ENCODE measurements around the gene CD99. TPM values are rescaled to one million over a fixed set of nuclear protein-coding genes. Genes with fewer than 3 reads are reported as not detected.

The CD99 gene
- total RNA-seq, 1 donor from 2014 or later: 362 TPM

- Mint-ChIP-seq H3K4me3 (ENCODE audit: low read depth) (peak overlapping the region; percentile 73), H3K27ac (peak overlapping the region; percentile 98), H3K27me3 (no peaks in the 10 kb centered on the region)
Observed at GRCh38 chrX:2781698-2782097, 90.6 kb downstream of the CD99 start.

GRCh38 chrX:2782171-2782570, 91.1 kb downstream of the CD99 start:
- Mint-ChIP-seq H3K9me3 (ENCODE audit: low read depth) (no peaks in the 10 kb centered on the region), H3K27me3 (no peaks in the 10 kb centered on the region), H3K4me3 (ENCODE audit: low read depth) (peak overlapping the region; percentile 73), H3K27ac (peak overlapping the region; percentile 98), H3K36me3 (ENCODE audit: insufficient read depth) (peaks cover 3% of the 10 kb centered on the region), H3K4me1 (ENCODE audit: low read depth) (peaks cover 49% of the 10 kb centered on the region)
- TF ChIP-seq CTCF (IDR thresholded peaks at IDR 0.05; ENCODE audit: unreplicated experiment): no peak
- DNase-seq (ENCODE audit: low spot score, unreplicated experiment): no peak

More at GRCh38 chrX:2781698-2782097, 90.6 kb downstream of the CD99 start:
- Mint-ChIP-seq H3K9me3 (ENCODE audit: low read depth) (no peaks in the 10 kb centered on the region), H3K36me3 (ENCODE audit: insufficient read depth) (peaks cover 3% of the 10 kb centered on the region), H3K4me1 (ENCODE audit: low read depth) (peaks cover 47% of the 10 kb centered on the region)
- no peak for DNase-seq (ENCODE audit: low spot score, unreplicated experiment)
- TF ChIP-seq CTCF (IDR thresholded peaks at IDR 0.05; ENCODE audit: unreplicated experiment): no peak

GRCh38 chrX:2782778-2783177, 91.7 kb downstream of the CD99 start:
- no peak for DNase-seq (ENCODE audit: low spot score, unreplicated experiment)
- Mint-ChIP-seq H3K9me3 (ENCODE audit: low read depth) (no peaks in the 10 kb centered on the region), H3K36me3 (ENCODE audit: insufficient read depth) (peaks cover 5% of the 10 kb centered on the region), H3K27me3 (no peaks in the 10 kb centered on the region), H3K27ac (peak overlapping the region; percentile 98), H3K4me3 (ENCODE audit: low read depth) (peak overlapping the region; percentile 73), H3K4me1 (ENCODE audit: low read depth) (peaks cover 49% of the 10 kb centered on the region)
- no peak for TF ChIP-seq CTCF (IDR thresholded peaks at IDR 0.05; ENCODE audit: unreplicated experiment)

- Mint-ChIP-seq H3K4me3 (ENCODE audit: low read depth) (no peak overlapping the region), H3K4me1 (ENCODE audit: low read depth) (peaks cover 48% of the 10 kb centered on the region), H3K36me3 (ENCODE audit: insufficient read depth) (peaks cover 5% of the 10 kb centered on the region), H3K27me3 (no peaks in the 10 kb centered on the region), H3K27ac (peak overlapping the region; percentile 98), H3K9me3 (ENCODE audit: low read depth) (no peaks in the 10 kb centered on the region)
- no peak for TF ChIP-seq CTCF (IDR thresholded peaks at IDR 0.05; ENCODE audit: unreplicated experiment)
- DNase-seq (ENCODE audit: low spot score, unreplicated experiment): no peak
Observed at GRCh38 chrX:2784026-2784425, 92.9 kb downstream of the CD99 start.

GRCh38 chrX:2785538-2785937, 94.4 kb downstream of the CD99 start:
- Mint-ChIP-seq H3K36me3 (ENCODE audit: insufficient read depth) (peaks cover 5% of the 10 kb centered on the region), H3K9me3 (ENCODE audit: low read depth) (no peaks in the 10 kb centered on the region), H3K27ac (no peak overlapping the region), H3K4me3 (ENCODE audit: low read depth) (no peak overlapping the region), H3K4me1 (ENCODE audit: low read depth) (peaks cover 45% of the 10 kb centered on the region), H3K27me3 (no peaks in the 10 kb centered on the region)
- TF ChIP-seq CTCF (IDR thresholded peaks at IDR 0.05; ENCODE audit: unreplicated experiment): no peak
- DNase-seq (ENCODE audit: low spot score, unreplicated experiment): no peak
